Adrenal gland (tissue), 12 donors: ENCODE data around the gene FCAMR. TPM values are rescaled to one million over a fixed set of nuclear protein-coding genes. Genes with fewer than 3 reads are reported as not detected.

Experiments
- DNase-seq, 7 donors: peaks; one replicate each; pipeline ENCODE4 v3.0.0-alpha.2; 2019 to 2020
- H3K27ac ChIP-seq, 5 donors: fragments of 200-600 bp; sonication (generic) in 4 of 5; 1 replicate in 3 of 5; 2 replicates in 2 of 5; pipeline versions ENCODE4 v1.5.1 to v1.8.0; 2016 to 2020; ENCODE audit warnings: mild to moderate bottlenecking in 1 of 5
- H3K27me3 ChIP-seq: fragments of 200-600 bp; 2 replicates; pipeline ENCODE4 v1.8.0; 2021
- H3K36me3 ChIP-seq, 2 donors: fragments of 200-600 bp; replicated peaks in 1 of 2; 1 replicate in 1 of 2; 2 replicates in 1 of 2; pipeline versions ENCODE4 v1.5.1 to v1.8.0; 2018 to 2022
- H3K4me1 ChIP-seq, 2 donors: fragments of 200-600 bp; replicated peaks in 1 of 2; 1 replicate in 1 of 2; 2 replicates in 1 of 2; pipeline versions ENCODE4 v1.5.1 to v1.8.0; 2018 to 2021
- H3K4me3 ChIP-seq, 4 donors: fragments of 200-600 bp; sonication (generic) in 3 of 4; one replicate each; pipeline ENCODE4 v1.5.1; 2016 to 2018
- H3K9me3 ChIP-seq, 3 donors: fragments of 200-600 bp; sonication (generic) in 1 of 3; replicated peaks in 1 of 3; 1 replicate in 2 of 3; 2 replicates in 1 of 3; pipeline versions ENCODE4 v1.5.1 to v1.8.0; 2016 to 2021
- POLR2A ChIP-seq, 2 donors: fragments of 450-650 bp; IDR thresholded peaks; one replicate each; pipeline ENCODE4 v1.6.1; 2017; ENCODE audit warnings: antibody characterized with exemption in 2 of 2, mild to moderate bottlenecking in 2 of 2, moderate library complexity in 1 of 2
- WGBS, 4 donors: extraction: QIAGEN DNeasy Blood & Tissue Kit in 2 of 4; methylation state at CpG; one replicate each; pipeline versions ENCODE4 v1.1.5 to v1.1.7; 2013 to 2017; 5-methylcytosine and 5-hydroxymethylcytosine counted together
- intact Hi-C, 2 donors: fragments of 100-400 bp; cut with DNase I; formaldehyde crosslinking; loops; one replicate each; pipeline versions ENCODE4 v1.14.1 to v1.15.0; 2022 to 2023
- polyA plus RNA-seq, 3 donors: library from polyadenylated mRNA; stranded (reverse); fragments of 200-250 nt in 2 of 3; fragments of 350-450 nt in 1 of 3; fragmentation: Illumina TruSeq in 1 of 3; extraction: RNeasy Lipid Tissue Mini Kit (QIAGEN cat#74804) in 1 of 3; gene quantifications; one replicate each; pipeline ENCODE4 v1.2.3, GENCODE V29; 2013 to 2014
- total RNA-seq, 9 donors: library from RNA; depleted of rRNA in 4 of 9; stranded (reverse); fragments of >200 nt in 4 of 9; fragments of 120-200 nt in 1 of 9; fragmentation: NEBNext Ultra II Directional in 1 of 9; extraction: Animal tissue kit (Norgen Biotek cat#: 25700) in 1 of 9; gene quantifications; one replicate each; pipeline versions ENCODE4 v1.1.0 to v1.2.4, GENCODE V29; 2013 to 2023
- TF ChIP-seq, protein P1 (sequence below), 6 experiments: fragments of 450-650 bp in 4 of 6; fragments of 200-600 bp in 2 of 6; sonication (generic) in 1 of 6; IDR thresholded peaks; 1 replicate in 5 of 6; 2 replicates in 1 of 6; pipeline versions ENCODE4 v1.5.1 to v1.8.0; 2016 to 2021; ENCODE audit warnings: antibody characterized with exemption in 6 of 6, mild to moderate bottlenecking in 2 of 6, moderate library complexity in 1 of 6
- donor health status: healthy with polysubstance abuse.
- donor health status: Bipolar disorder and iron deficiency.
- donor health status: DM: yes; HTN: yes; CAD: no.
- donor health status: DM: no; HTN: no; CAD: no.
- donor health status: DM: no; HTN: no; CAD: no.
- donor health status: DM: yes; HTN: yes; CAD: no.

The FCAMR gene
- total and polyA plus RNA-seq, 12 donors = not detected

DNA sequence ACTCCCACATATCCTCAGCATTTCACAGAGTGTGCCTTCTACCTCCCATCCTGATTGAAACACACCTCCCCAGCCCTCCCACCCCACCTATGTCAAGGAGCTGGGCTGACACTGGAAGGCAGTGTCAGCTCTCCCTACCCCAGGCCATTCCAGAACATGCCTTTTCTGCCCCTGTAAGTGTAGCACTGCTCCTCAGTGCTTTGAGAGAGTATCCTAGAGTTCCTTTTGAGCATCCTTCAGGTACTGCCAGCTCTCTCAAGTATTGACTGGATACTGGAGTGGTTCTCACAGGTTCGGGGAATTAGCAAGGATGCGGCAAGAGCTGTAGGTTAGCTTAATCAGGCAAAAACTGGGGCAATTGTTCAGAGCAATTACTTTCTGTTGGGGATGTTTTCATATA, 40.5 kb upstream of the FCAMR start:
- WGBS, 4 donors = 94 to 97% (median 95%) methylated on average over 2 of the region's 2 CpGs
- H3K4me1 ChIP-seq = no peaks in the 10 kb centered on the region
- no peak overlapping the region for H3K4me3 ChIP-seq
- no peak for DNase-seq
- no peak for TF ChIP-seq POLR2A (IDR thresholded peaks at IDR 0.05)
- TF ChIP-seq, protein P1, sequence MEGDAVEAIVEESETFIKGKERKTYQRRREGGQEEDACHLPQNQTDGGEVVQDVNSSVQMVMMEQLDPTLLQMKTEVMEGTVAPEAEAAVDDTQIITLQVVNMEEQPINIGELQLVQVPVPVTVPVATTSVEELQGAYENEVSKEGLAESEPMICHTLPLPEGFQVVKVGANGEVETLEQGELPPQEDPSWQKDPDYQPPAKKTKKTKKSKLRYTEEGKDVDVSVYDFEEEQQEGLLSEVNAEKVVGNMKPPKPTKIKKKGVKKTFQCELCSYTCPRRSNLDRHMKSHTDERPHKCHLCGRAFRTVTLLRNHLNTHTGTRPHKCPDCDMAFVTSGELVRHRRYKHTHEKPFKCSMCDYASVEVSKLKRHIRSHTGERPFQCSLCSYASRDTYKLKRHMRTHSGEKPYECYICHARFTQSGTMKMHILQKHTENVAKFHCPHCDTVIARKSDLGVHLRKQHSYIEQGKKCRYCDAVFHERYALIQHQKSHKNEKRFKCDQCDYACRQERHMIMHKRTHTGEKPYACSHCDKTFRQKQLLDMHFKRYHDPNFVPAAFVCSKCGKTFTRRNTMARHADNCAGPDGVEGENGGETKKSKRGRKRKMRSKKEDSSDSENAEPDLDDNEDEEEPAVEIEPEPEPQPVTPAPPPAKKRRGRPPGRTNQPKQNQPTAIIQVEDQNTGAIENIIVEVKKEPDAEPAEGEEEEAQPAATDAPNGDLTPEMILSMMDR (IDR thresholded peaks at IDR 0.05) = no peak
- no peak overlapping the region for H3K27ac ChIP-seq
- no peaks in the 10 kb centered on the region for H3K36me3 ChIP-seq
- intact Hi-C loops = no loop called here
- no peaks in the 10 kb centered on the region for H3K27me3 ChIP-seq
- H3K9me3 ChIP-seq = no peaks in the 10 kb centered on the region

DNA sequence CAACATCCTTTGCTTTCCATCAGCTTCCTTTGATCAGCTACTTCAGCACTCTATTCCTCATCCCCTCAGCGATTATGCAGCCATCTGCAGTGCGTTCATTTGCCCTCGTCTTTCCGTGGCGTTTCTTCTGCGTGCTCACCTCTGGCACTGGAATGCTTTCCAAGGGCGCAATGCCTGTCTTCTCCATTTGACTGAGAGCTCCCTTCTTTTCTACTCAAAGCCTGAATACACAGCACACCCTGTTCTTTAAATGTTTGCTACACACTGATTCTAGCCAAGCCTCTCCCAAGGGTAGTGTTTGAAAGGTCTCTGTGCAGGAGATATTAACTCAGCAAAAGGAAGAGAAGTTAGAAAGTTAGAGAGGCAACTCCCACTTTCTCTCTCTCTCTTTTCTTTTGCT, 39.7 kb upstream of the FCAMR start:
- no peak for DNase-seq
- 78 to 88% (median 87%) methylated on average over 7 of the region's 7 CpGs for WGBS, 4 donors
- intact Hi-C loops = no loop called here
- Histone ChIP-seq H3K27ac (no peak overlapping the region), H3K36me3 (no peaks in the 10 kb centered on the region), H3K9me3 (no peaks in the 10 kb centered on the region), H3K27me3 (no peaks in the 10 kb centered on the region), H3K4me3 (no peak overlapping the region), H3K4me1 (no peaks in the 10 kb centered on the region)
- TF ChIP-seq, protein P1 (IDR thresholded peaks at IDR 0.05) = no peak
- TF ChIP-seq POLR2A (IDR thresholded peaks at IDR 0.05) = no peak

DNA sequence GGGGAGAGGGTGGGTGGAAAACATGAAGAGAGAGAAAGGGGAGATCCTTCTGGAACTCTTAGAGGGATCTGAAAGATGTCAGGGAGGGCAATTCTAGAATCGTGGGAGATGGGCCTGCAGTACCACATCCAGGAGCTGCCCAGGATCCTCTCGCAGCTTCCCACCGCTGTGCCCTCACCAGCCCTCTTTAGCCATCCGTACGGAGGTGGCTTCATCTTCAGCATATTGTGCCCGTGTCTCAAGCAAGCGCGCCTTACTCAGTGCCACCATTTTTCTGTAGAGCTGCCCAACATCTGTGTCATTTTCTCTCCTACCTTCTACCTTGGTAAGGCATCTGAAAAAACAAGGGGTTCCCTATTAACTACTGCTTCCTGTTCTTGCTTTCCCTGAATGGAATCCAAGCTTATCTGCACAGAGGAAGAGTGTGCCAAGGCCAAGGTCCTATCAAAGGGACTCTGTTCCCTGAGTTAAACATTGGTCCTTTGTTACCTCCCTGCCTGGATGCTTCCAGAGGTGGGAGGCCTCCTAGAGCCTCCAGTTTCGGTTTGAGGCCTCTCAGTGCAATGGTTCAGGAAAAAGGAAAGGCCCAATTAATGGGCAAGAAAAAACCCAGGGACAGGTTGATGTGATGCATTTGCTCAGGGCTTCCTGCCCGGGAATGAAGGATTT, 39.1 kb upstream of the FCAMR start:
- WGBS, 4 donors = 89 to 94% (median 91%) methylated on average over 10 of the region's 10 CpGs
- no peaks in the 10 kb centered on the region for H3K4me1 ChIP-seq

DNA sequence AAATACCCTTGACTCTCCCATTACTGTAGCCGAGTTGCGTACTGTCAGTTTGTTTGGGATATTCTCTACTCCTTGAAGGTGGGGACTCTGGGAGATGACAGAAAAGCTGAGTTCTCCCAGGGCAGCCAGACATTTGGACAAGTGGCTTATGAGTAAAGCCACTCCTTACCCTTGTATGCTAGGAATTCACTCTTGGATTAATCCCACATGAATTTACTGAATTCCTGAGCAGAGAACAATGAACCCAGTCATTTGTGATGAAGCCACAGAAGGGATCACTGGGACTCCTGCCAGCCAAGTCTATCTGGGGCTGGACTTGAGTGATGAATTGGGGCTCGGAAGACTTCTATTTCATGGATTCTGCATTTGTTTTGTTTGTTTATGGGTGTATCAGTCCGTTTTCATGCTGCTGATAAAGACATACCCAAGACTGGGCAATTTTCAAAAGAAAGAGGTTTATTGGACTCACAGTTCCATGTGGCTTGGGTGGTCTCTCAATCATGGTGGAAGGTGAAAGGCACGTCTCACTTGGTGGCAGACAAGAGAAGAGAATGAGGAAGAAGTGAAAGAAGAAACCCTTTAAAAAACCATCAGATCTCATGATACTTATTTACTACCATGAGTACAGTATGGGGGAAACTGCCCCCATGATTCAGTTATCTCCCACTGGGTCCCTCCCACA, 37.2 kb upstream of the FCAMR start:
- 70 to 82% (median 77%) methylated on average over 5 of the region's 5 CpGs for WGBS, 4 donors
- TF ChIP-seq, protein P1 (IDR thresholded peaks at IDR 0.05) = no peak
- no peak for TF ChIP-seq POLR2A (IDR thresholded peaks at IDR 0.05)
- H3K4me1 ChIP-seq = no peaks in the 10 kb centered on the region
- H3K9me3 ChIP-seq = no peaks in the 10 kb centered on the region
- H3K4me3 ChIP-seq = no peak overlapping the region
- H3K27ac ChIP-seq = peak overlapping the region in 1 of 5 donors; percentile 14
- no peaks in the 10 kb centered on the region for H3K27me3 ChIP-seq
- H3K36me3 ChIP-seq = no peaks in the 10 kb centered on the region
- intact Hi-C loops = no loop called here
- peak in 2 of 7 donors; percentile 22 to 44 for DNase-seq

More for the DNA sequence above, 39.1 kb upstream of the FCAMR start:
- intact Hi-C loops = no loop called here
- H3K27ac ChIP-seq = no peak overlapping the region
- H3K4me3 ChIP-seq = no peak overlapping the region
- no peak for TF ChIP-seq POLR2A (IDR thresholded peaks at IDR 0.05)
- TF ChIP-seq, protein P1 (IDR thresholded peaks at IDR 0.05) = no peak
- H3K27me3 ChIP-seq = no peaks in the 10 kb centered on the region
- no peaks in the 10 kb centered on the region for H3K36me3 ChIP-seq
- DNase-seq = no peak
- no peaks in the 10 kb centered on the region for H3K9me3 ChIP-seq
